Fibroblast of skin of left quadriceps (primary cell): Measurements from ENCODE around the gene ITGA4.

Experiments used
- DNase-seq, 2 experiments: peaks; one replicate each; pipeline ENCODE4 v3.0.0-alpha.2; 2013; ENCODE audit warnings: low read depth in 2 of 2

ITGA4 gene

GRCh38 chr2:181515719-181516118, 58.5 kb downstream of the ITGA4 start:
- DNase-seq: no peak

- no peak for DNase-seq
Measured at GRCh38 chr2:181516992-181517391, 59.8 kb downstream of the ITGA4 start.

GRCh38 chr2:181517685-181518301, 60.6 kb downstream of the ITGA4 start:
- DNase-seq: no peak

- DNase-seq: no peak
Measured at GRCh38 chr2:181520253-181520652, 63.1 kb downstream of the ITGA4 start.

- DNase-seq: no peak
Measured at GRCh38 chr2:181523756-181524155, 66.6 kb downstream of the ITGA4 start.

- DNase-seq: no peak
Measured at GRCh38 chr2:181526014-181526413, 68.8 kb downstream of the ITGA4 start.

GRCh38 chr2:181527058-181527457, 69.9 kb downstream of the ITGA4 start:
- DNase-seq: no peak

GRCh38 chr2:181528441-181528840, 71.3 kb downstream of the ITGA4 start:
- DNase-seq: no peak

- no peak for DNase-seq
Measured at GRCh38 chr2:181536730-181537129, 79.5 kb downstream of the ITGA4 start.

GRCh38 chr2:181540421-181540820, 83.2 kb downstream of the ITGA4 start:
- DNase-seq: no peak

- no peak for DNase-seq
Measured at GRCh38 chr2:181542170-181542569, 85.0 kb downstream of the ITGA4 start.

GRCh38 chr2:181546086-181546485, 88.9 kb downstream of the ITGA4 start:
- DNase-seq: no peak

GRCh38 chr2:181552808-181553207, 95.6 kb downstream of the ITGA4 start:
- no peak for DNase-seq

- DNase-seq: peak; percentile 2 to 12
Measured at GRCh38 chr2:181553244-181553643, 96.1 kb downstream of the ITGA4 start.

GRCh38 chr2:181554061-181554830, 97.1 kb downstream of the ITGA4 start:
- no peak for DNase-seq

GRCh38 chr2:181558371-181558770, 101.2 kb downstream of the ITGA4 start:
- DNase-seq: no peak

- peak; percentile 5 to 10 for DNase-seq
Measured at GRCh38 chr2:181563101-181563692, 106.0 kb downstream of the ITGA4 start.

- DNase-seq: no peak
Measured at GRCh38 chr2:181566334-181567032, 109.3 kb downstream of the ITGA4 start.

- DNase-seq: no peak
Measured at GRCh38 chr2:181570059-181570458, 112.9 kb downstream of the ITGA4 start.

- DNase-seq: no peak
Measured at GRCh38 chr2:181570833-181571661, 113.9 kb downstream of the ITGA4 start.

- DNase-seq: peak in 1 of 2 experiments; percentile 5
Measured at GRCh38 chr2:181573140-181573736, 116.1 kb downstream of the ITGA4 start.
